ENCODE data around the gene TFEB.

Gene TFEB

GRCh38 chr6:41763470-41763869 is 28.1 kb upstream of the TFEB start:
- no peak for DNase-seq

GRCh38 chr6:41759905-41760579 is 24.6 kb upstream of the TFEB start:
- no peak for DNase-seq

GRCh38 chr6:41759106-41759904 is 23.9 kb upstream of the TFEB start:
- no peak for DNase-seq

GRCh38 chr6:41758641-41759035 is 23.2 kb upstream of the TFEB start:
- no peak for DNase-seq

GRCh38 chr6:41757931-41758640 is 22.7 kb upstream of the TFEB start:
- no peak for DNase-seq

- no peak for DNase-seq
These were observed 21.9 kb upstream of the TFEB start for GRCh38 chr6:41757271-41757670.

GRCh38 chr6:41756354-41756753 is 20.9 kb upstream of the TFEB start:
- no peak for DNase-seq

- no peak for DNase-seq
These were observed 20.5 kb upstream of the TFEB start for GRCh38 chr6:41755895-41756294.

- no peak for DNase-seq
These were observed 15.0 kb upstream of the TFEB start for GRCh38 chr6:41750374-41750773.

GRCh38 chr6:41748542-41748941 is 13.1 kb upstream of the TFEB start:
- no peak for DNase-seq

GRCh38 chr6:41748102-41748477 is 12.7 kb upstream of the TFEB start:
- no peak for DNase-seq

GRCh38 chr6:41747256-41748101 is 12.1 kb upstream of the TFEB start, which contains the start of gene PGC:
Gene PGC, minus strand, starts transcription at chr6:41747397. Its CDS starts 63 bp downstream, at chr6:41747334.
- no peak for DNase-seq

GRCh38 chr6:41746107-41746506 is 10.7 kb upstream of the TFEB start:
- DNase-seq, result no peak

- DNase-seq, result no peak
These were observed 8.9 kb upstream of the TFEB start for GRCh38 chr6:41744236-41744787.

- DNase-seq, result no peak
These were observed 8.2 kb upstream of the TFEB start for GRCh38 chr6:41743406-41744235.

- DNase-seq, result no peak
These were observed 6.5 kb upstream of the TFEB start for GRCh38 chr6:41741625-41742490.

- DNase-seq, result no peak
These were observed 5.2 kb upstream of the TFEB start for GRCh38 chr6:41740366-41741162.

GRCh38 chr6:41739041-41739440 is 3.6 kb upstream of the TFEB start:
- DNase-seq, result no peak

- DNase-seq, result no peak
These were observed 2.3 kb upstream of the TFEB start for GRCh38 chr6:41737591-41738130.

Measured in NCI-H510A (cell line).